GM12878 (cell line): ENCODE results near the gene TBC1D9B. TPM values are rescaled to one million over a fixed set of nuclear protein-coding genes. Genes with fewer than 3 reads are reported as not detected.

Experiments used
- ATAC-seq: fragments of 200-7000 bp; cut with Tn5 transposase; 3 replicates; pipeline ENCODE4 v1.9.1; 2020; ENCODE audit warnings: mild to moderate bottlenecking, moderate library complexity
- BruUV-seq: library from RNA; stranded (reverse); fragments of 400-500 nt; replicated peaks from 2 replicates; lab custom pipeline; 2021; lab: Mats Ljungman, UMichigan
- CTCF ChIA-PET: fragments of 300-600 bp; sonication (Branson Sonifier 250); formaldehyde crosslinking; extraction: SDS; loops from one replicate; lab custom pipeline; 2021; ENCODE audit warnings: inconsistent platforms; lab: Yijun Ruan, JAX
- POLR2A ChIA-PET: fragments of 350-600 bp; formaldehyde crosslinking; extraction: SDS; loops from one replicate; lab custom pipeline; 2021; ENCODE audit warnings: inconsistent platforms; lab: Charles Lee
- RAD21 ChIA-PET: fragments of 300-600 bp; sonication (Branson Sonifier 250); formaldehyde crosslinking; loops from one replicate; lab custom pipeline; 2023; ENCODE audit warnings: antibody characterized with exemption; ENCODE audit not compliant: unreplicated experiment; lab: Charles Lee
- SMC1A ChIA-PET: fragments of 300-600 bp; sonication (Branson Sonifier 250); formaldehyde crosslinking; loops from one replicate; lab custom pipeline; 2023; ENCODE audit not compliant: unreplicated experiment, uncharacterized antibody; lab: Charles Lee
- DNase-seq: peaks from one replicate; pipeline ENCODE4 v3.0.0-alpha.2; 2011; ENCODE audit warnings: low read depth, low spot score
- FAIRE-seq: peaks from 3 replicates; lab custom pipeline; 2011; peaks lifted over from hg19 to GRCh38; lab: Jason Lieb, UNC
- H2AFZ ChIP-seq: 2 replicates; pipeline ENCODE4 v1.6.0; 2011; ENCODE audit warnings: low read depth, low read length, control low read depth; ENCODE audit not compliant: control insufficient read depth
- H3K27ac ChIP-seq: 2 replicates; pipeline ENCODE4 v1.5.1; 2011; ENCODE audit warnings: control low read depth; ENCODE audit not compliant: control insufficient read depth, insufficient read depth
- H3K27me3 ChIP-seq, 2 experiments: replicated peaks in 1 of 2; 2 replicates each; pipeline versions ENCODE4 v1.6.0 to v1.6.1; 2011; ENCODE audit warnings: low read length in 1 of 2; ENCODE audit not compliant: control insufficient read depth in 2 of 2, insufficient read depth in 2 of 2
- H3K36me3 ChIP-seq, 2 experiments: 2 replicates each; pipeline ENCODE4 v1.5.1; 2011; ENCODE audit warnings: low read length in 1 of 2; ENCODE audit not compliant: control insufficient read depth in 2 of 2, insufficient read depth in 2 of 2
- H3K4me1 ChIP-seq: 2 replicates; pipeline ENCODE4 v1.6.1; 2011; ENCODE audit warnings: mild to moderate bottlenecking, low read length, moderate library complexity, mixed read lengths; ENCODE audit not compliant: control insufficient read depth, insufficient read depth
- H3K4me2 ChIP-seq: 2 replicates; pipeline ENCODE4 v1.6.0; 2011; ENCODE audit warnings: control low read depth; ENCODE audit not compliant: control insufficient read depth, insufficient read depth
- H3K4me3 ChIP-seq: fragments of 200-600 bp; sonication (generic); 2 replicates; pipeline ENCODE4 v1.5.1; 2016
- H3K79me2 ChIP-seq: 2 replicates; pipeline ENCODE4 v1.6.0; 2011; ENCODE audit warnings: low read length; ENCODE audit not compliant: control insufficient read depth, insufficient read depth
- H3K9ac ChIP-seq: 2 replicates; pipeline ENCODE4 v1.8.0; 2011; ENCODE audit warnings: low read length, control low read depth, mixed read lengths; ENCODE audit not compliant: control insufficient read depth, insufficient read depth
- H3K9me3 ChIP-seq: replicated peaks from 3 replicates; pipeline ENCODE4 v1.5.1; 2011; ENCODE audit warnings: mild to moderate bottlenecking, low read length; ENCODE audit not compliant: control insufficient read depth, insufficient read depth
- H4K20me1 ChIP-seq: 2 replicates; pipeline ENCODE4 v1.6.0; 2011; ENCODE audit not compliant: control insufficient read depth, insufficient read depth
- CBX5 ChIP-seq: sonication (generic); IDR thresholded peaks from 2 replicates; pipeline ENCODE4 v1.6.1; 2016; ENCODE audit warnings: low read depth, moderate library complexity, mild to moderate bottlenecking, inconsistent platforms
- CEBPB ChIP-seq, 2 experiments: fragments of 150-350 bp in 1 of 2; IDR thresholded peaks; 2 replicates each; pipeline ENCODE4 v1.6.1; 2012 to 2014; ENCODE audit warnings: low read depth in 2 of 2, low read length in 2 of 2, borderline replicate concordance in 1 of 2, inconsistent platforms in 1 of 2
- FOXK2 ChIP-seq: fragments of 450-650 bp; IDR thresholded peaks from 2 replicates; pipeline ENCODE4 v1.6.1; 2017; ENCODE audit warnings: mild to moderate bottlenecking, moderate library complexity
- GABPA ChIP-seq: IDR thresholded peaks from 2 replicates; pipeline ENCODE4 v1.6.1; 2014; ENCODE audit warnings: antibody characterized with exemption, low read depth, mild to moderate bottlenecking, inconsistent platforms
- HDAC2 ChIP-seq: fragments of 200-600 bp; sonication (generic); IDR thresholded peaks from 2 replicates; pipeline ENCODE4 v1.6.1; 2017
- JUND ChIP-seq: IDR thresholded peaks from 2 replicates; pipeline ENCODE4 v1.6.1; 2012; ENCODE audit warnings: low read depth, mild to moderate bottlenecking, low read length, improper control_type of control experiment, moderate library complexity
- NBN ChIP-seq: fragments of 450-650 bp; IDR thresholded peaks from 2 replicates; pipeline ENCODE4 v1.6.1; 2016
- NFIC ChIP-seq: IDR thresholded peaks from 2 replicates; pipeline ENCODE4 v1.6.1; 2012; ENCODE audit warnings: low read depth, mild to moderate bottlenecking, inconsistent platforms, low read length, moderate library complexity
- PAX5 ChIP-seq: IDR thresholded peaks from 2 replicates; pipeline ENCODE4 v1.6.1; 2011; ENCODE audit warnings: low read depth, low read length, borderline replicate concordance
- RAD51 ChIP-seq: fragments of 450-650 bp; IDR thresholded peaks from 2 replicates; pipeline ENCODE4 v1.6.1; 2016; ENCODE audit warnings: moderate library complexity, mild to moderate bottlenecking, inconsistent platforms
- RUNX3 ChIP-seq: IDR thresholded peaks from 2 replicates; pipeline ENCODE4 v1.6.1; 2012; ENCODE audit warnings: low read length, inconsistent platforms
- SRF ChIP-seq, 2 experiments: IDR thresholded peaks; 2 replicates each; pipeline ENCODE4 v1.6.1; 2011; ENCODE audit warnings: low read depth in 2 of 2, low read length in 2 of 2, mild to moderate bottlenecking in 1 of 2, moderate library complexity in 1 of 2
- WGBS: methylation state at CpG from one replicate; pipeline ENCODE4 v1.1.6; 2016; ENCODE audit warnings: low lambda C conversion rate; ENCODE audit not compliant: insufficient replicate concordance, insufficient coverage; ENCODE audit errors: missing lambda C conversion rate; 5-methylcytosine and 5-hydroxymethylcytosine counted together
- in situ Hi-C: fragments of 300-500 bp; cut with MboI; formaldehyde crosslinking; loops from 9 replicates; pipeline ENCODE4 v1.14.3; 2018; ENCODE audit warnings: mixed read lengths
- intact Hi-C: fragments of 100-400 bp; cut with micrococcal nuclease; formaldehyde crosslinking; loops from one replicate; pipeline ENCODE4 v1.14.2; 2022; ENCODE audit not compliant: unreplicated experiment
- polyA plus RNA-seq, 11 experiments: library from polyadenylated mRNA; depleted of rRNA in 4 of 11; unstranded in 6 of 11; stranded (reverse) in 5 of 11; fragments of >200 nt; fragmentation: Nextera tagmentation in 4 of 11; fragmentation: Illumina TruSeq in 1 of 11; extraction: Ambion mirVana in 4 of 11; extraction: Trizol in 1 of 11; gene quantifications; 1 replicate in 1 of 11; 2 replicates in 10 of 11; pipeline versions ENCODE4 v1.2.1 to v1.2.3, GENCODE V29; 2011 to 2016; ENCODE audit warnings: inconsistent platforms in 2 of 11, missing spikeins in 2 of 11, low read depth in 1 of 11
- total RNA-seq, 4 experiments: library from RNA; depleted of rRNA in 3 of 4; stranded (reverse); fragments of >200 nt in 3 of 4; fragmentation: Illumina TruSeq in 1 of 4; extraction: Trizol in 1 of 4; gene quantifications; 2 replicates each; pipeline versions ENCODE4 v1.2.1 to v1.2.3, GENCODE V29; 2013 to 2021
- TF ChIP-seq, protein P1 (sequence below): fragments of 450-650 bp; formaldehyde crosslinking; IDR thresholded peaks from 2 replicates; pipeline ENCODE4 v1.5.0; 2022; ENCODE audit warnings: mild to moderate bottlenecking, missing genetic modification characterization

TBC1D9B gene
- total and polyA plus RNA-seq, 10 of the 15 experiments (the other 5 are each of a cell fraction or from before 2014, with no cell fraction given), result 4.0 to 74.2 (median 34.6) TPM

DNA sequence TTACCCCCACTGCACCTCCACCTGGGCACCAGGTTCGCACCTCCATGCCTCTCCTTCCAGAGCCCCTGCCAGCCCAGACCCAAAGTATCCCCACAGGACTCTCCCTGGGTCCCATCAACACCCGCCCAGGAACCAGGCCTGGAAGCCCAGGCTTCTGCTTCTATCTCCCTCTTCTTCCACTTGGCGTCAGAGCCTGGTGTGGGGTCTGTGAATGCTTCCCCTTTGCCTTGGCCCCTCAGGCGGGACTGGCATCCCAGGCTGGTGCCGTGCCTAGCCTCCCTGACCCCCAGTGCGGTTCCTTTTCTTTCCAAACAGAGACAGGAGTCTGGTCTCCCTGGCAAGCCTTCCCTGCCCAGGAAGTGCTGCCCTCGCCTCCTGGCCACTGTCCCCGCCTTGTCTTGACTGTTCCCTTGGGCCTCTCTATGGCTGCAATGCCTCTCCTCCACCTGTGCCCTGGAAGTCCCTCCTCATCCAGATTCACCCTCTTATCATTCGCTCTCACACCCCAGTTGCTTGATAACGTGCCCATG is 7.8 kb upstream of the TBC1D9B start:
- H3K4me1 ChIP-seq, result peaks cover 7% of the 10 kb centered on the region
- BruUV-seq, result no TSS peak
- no peak for ATAC-seq
- SMC1A ChIA-PET, result no interaction called here
- no peaks in the 10 kb centered on the region for H3K79me2 ChIP-seq
- H3K9me3 ChIP-seq, result no peaks in the 10 kb centered on the region
- no peaks in the 10 kb centered on the region for H3K36me3 ChIP-seq
- RAD21 ChIA-PET, result no interaction called here
- no peaks in the 10 kb centered on the region for H3K27me3 ChIP-seq
- TF ChIP-seq PAX5, result no peak
- no peak for TF ChIP-seq JUND
- no peak for TF ChIP-seq NFIC
- TF ChIP-seq SRF (IDR thresholded peaks at IDR 0.05; ENCODE audit: low read depth in 2 of 2, low read length in 2 of 2), result no peak
- TF ChIP-seq RUNX3, result no peak
- no peak for TF ChIP-seq RAD51
- TF ChIP-seq NBN, result no peak
- no peak for TF ChIP-seq HDAC2
- TF ChIP-seq, protein P1, sequence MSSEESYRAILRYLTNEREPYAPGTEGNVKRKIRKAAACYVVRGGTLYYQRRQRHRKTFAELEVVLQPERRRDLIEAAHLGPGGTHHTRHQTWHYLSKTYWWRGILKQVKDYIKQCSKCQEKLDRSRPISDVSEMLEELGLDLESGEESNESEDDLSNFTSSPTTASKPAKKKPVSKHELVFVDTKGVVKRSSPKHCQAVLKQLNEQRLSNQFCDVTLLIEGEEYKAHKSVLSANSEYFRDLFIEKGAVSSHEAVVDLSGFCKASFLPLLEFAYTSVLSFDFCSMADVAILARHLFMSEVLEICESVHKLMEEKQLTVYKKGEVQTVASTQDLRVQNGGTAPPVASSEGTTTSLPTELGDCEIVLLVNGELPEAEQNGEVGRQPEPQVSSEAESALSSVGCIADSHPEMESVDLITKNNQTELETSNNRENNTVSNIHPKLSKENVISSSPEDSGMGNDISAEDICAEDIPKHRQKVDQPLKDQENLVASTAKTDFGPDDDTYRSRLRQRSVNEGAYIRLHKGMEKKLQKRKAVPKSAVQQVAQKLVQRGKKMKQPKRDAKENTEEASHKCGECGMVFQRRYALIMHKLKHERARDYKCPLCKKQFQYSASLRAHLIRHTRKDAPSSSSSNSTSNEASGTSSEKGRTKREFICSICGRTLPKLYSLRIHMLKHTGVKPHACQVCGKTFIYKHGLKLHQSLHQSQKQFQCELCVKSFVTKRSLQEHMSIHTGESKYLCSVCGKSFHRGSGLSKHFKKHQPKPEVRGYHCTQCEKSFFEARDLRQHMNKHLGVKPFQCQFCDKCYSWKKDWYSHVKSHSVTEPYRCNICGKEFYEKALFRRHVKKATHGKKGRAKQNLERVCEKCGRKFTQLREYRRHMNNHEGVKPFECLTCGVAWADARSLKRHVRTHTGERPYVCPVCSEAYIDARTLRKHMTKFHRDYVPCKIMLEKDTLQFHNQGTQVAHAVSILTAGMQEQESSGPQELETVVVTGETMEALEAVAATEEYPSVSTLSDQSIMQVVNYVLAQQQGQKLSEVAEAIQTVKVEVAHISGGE (CRISPR knock-in tag), result no peak
- TF ChIP-seq GABPA, result no peak
- no peak for TF ChIP-seq FOXK2
- TF ChIP-seq CBX5, result no peak
- no peak for TF ChIP-seq CEBPB (IDR thresholded peaks at IDR 0.05; ENCODE audit: borderline replicate concordance in 1 of 2, low read depth in 2 of 2, low read length in 2 of 2)
- 90% methylated on average over 10 of the region's 10 CpGs for WGBS
- H3K9ac ChIP-seq, result no peak overlapping the region
- no peak for DNase-seq
- CTCF ChIA-PET, result interaction anchor here (0.9 kb wide), 1 partner anchor 9 kb away, joined by 3 read pairs; no protein-coding TSS in a partner anchor
- H4K20me1 ChIP-seq, result no peaks in the 10 kb centered on the region
- no peak overlapping the region for H3K27ac ChIP-seq
- in situ Hi-C loops, result no loop called here
- POLR2A ChIA-PET, result no interaction called here
- H3K4me3 ChIP-seq, result no peak overlapping the region
- no peak for FAIRE-seq
- no peak overlapping the region for H2AFZ ChIP-seq
- no peak overlapping the region for H3K4me2 ChIP-seq
- intact Hi-C loops, result no loop called here
